DMS 273 treated with DMSO at 0.1 percent for 48 hours (cell line): ENCODE measurements around the gene ELF2.
"Not testable (repeated sequence)": the region's sequence is repeated elsewhere in the genome, so short reads cannot be mapped to it uniquely, and the experiment has no call there.

Experiments
- DNase-seq: peaks from one replicate; lab custom pipeline; 2025; lab: John Stamatoyannopoulos, UW

Gene ELF2

DNA sequence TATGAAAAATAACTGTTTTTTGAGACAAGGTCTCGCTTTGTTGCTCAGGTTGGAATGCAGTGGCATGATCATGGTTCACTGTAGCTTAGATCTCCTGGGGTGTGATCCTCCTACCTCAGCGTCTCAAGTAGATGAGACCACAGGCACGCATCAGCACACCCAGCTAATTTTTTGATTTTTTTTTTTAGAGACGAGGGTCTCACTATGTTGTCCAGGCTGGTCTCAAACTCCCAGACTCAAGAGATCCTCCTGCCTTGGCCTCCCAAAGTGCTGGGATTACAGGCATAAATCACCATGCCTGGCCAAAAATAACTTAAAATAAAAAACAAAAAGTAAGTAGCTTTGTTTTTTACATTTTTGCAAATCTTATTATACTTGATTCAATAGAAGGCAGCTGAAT is 98.1 kb downstream of the ELF2 start:
- DNase-seq, result no peak

DNA sequence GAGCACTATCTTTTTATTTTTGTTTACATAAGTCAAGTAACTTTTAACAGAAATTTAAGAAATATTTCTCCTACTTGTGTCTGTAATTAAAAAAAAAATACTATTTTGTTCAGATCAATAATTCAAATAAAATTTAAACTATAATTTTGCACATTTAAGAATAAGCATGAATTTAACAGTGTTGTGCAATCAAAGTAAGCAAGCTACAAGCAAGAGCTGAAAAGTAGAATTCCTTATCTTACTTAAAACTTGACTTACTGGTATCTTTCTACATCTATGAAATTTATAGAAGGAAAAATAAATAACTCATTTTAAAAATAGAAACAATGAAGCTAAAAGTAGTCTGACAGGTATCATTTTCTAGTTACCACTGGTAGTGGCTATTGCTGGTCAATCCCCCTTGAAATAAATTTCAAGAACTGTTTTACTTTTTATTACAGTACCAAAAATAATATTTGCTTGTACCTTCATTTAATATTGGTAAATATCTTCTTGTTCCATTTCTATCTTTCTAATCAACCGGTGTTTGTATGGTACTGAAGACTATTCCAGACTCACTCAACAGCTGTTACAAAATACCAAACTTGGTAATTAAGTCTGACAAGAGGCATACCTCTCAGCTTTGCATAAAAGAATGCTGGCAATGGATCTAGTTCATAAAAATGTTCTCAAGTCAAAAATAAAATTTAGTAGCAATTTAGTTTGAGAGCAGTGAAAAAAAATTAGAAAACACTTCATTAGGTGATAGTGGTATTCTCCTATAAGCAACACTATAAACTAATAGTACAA is 99.3 kb downstream of the ELF2 start:
- DNase-seq, result no peak

DNA sequence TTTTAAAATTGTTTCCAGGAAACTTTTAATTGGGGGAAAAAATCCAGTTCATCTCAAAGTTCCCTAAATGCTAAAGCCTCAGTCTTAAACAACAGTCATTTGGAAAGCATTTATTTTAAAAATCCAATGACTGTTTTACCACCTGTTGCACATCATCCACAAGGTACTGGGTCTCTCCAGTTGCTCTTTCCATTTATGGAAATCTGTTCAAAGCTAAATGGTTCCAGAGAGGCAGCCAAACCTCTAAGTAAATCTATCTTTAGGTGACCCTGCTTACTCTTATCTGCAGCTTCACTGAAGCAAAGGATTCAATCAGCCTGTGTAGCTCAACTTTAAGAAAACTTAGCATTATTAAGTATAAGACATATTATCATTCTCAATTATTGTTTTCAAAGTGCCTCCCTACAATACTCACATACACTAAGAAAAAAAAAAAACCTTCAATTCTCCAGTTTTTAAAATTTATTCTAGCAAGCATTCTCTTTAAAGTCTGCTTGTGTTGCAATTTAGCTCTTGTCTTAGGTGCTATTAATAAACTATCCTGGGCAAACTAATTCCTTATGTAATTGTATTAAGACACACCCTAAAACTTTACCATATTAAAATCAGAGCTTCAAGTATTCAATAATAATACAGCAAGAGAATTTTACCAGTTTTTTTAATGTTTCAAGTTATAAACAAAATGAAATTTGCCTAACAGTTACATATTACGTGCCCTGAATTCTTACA is 100.8 kb downstream of the ELF2 start:
- DNase-seq, result no peak

DNA sequence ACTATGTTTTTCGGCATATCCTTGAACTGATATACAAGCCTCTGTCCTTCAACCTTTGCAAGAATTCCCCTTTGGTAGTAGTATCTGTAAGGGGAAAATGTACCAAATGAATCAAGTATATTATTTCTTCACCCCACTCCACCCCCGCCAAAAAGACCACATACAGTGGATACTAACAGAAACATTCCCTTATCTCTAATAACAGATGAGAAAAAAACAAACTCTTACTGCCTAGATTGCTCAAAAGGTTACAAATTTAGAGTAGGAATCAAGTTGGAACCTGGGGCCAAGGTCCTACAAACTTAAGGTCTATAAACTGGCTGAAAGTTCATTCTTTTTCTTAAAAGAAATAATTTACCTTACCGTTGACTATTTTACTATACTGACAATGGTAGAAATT is 116.4 kb downstream of the ELF2 start:
- DNase-seq, result no peak

DNA sequence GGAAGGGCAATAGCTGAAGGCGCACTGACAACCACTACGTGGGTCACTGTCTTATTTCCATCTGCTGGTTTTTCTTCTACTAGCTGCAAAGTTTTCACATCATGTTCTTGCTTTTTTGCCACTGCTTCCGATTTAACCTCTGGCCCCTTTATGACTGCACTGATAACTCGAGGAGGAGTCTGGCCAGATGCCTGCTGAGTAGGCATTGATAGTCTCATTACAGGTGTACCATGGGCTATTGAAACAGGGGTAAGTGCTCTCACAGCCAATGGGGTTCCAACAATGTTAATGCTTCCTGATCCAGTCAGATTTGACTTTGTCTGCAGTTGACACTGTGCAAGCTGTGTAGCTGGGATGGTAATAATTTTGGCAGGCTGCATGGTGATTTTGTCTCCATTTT is 118.0 kb downstream of the ELF2 start:
- not testable (repeated sequence) for DNase-seq

DNA sequence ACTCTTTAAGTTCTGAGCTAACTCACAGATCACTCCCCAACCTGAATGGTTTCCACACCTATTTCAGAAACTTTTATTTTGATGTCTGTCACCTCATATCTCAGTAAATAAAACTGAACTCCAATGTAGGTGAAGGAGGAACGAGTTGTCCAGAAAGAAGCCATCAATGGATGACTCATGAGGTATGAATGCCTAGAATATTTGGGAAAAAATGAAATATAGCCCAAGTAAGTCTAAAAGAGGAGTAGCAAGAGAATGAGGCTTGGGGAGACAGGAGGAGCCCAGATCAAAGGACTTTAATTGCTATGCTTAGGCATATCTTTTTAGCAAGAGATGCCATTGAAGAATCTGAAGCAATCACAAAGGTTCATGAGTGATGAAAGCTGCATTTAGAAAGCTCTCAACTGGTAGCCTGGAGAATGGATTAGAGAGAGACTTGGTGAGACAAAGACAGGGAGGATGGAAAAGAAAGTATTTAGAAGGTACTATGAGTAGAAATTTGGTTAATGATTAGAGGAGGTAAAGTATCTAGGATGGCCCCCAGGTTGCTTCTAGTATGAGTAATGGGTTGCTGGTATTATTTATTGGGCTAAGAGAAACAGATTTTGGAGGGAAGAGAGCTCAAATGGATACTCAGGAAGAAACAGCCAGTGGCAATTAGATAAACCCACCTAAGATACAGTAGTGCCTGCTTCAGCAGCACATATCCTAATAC is 122.1 kb downstream of the ELF2 start:
- DNase-seq, result no peak

DNA sequence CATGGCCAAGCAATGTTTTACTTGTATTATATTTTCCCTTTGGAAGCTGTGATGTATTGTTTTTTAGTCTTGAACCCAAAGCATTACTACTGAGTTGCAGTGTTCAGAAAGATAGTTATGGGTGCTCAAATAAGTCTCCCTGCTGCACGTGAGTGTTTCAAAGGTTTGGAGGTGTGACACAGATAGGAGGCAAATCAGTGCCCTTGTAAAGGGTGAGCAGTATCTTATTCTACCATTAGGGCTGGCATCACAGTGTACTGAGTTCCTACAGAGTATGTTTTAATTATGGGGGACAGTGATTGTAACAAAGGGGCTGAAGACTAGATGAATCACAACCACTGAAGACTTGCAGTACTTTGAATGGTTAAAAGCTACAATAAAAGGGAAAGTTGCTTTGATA is 123.1 kb downstream of the ELF2 start:
- no peak for DNase-seq

DNA sequence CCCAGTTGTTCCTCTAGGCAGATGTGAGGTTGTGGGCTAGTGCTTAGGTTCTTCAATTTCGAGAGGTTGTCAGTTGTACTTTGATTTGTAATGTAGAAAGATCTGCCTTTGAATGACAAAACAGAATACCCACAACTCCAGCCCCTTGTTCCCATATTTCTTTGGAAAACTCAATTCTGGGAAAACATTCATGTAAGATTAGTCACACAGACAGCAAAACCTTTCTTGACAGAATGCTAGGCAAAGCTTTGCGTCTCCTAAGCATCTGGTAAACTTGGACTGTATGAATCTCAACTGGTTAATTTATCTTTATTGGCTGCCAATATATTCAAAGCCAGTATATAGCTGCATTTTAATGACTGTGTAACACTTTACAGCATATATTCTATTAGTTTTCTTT is 126.6 kb downstream of the ELF2 start:
- no peak for DNase-seq

DNA sequence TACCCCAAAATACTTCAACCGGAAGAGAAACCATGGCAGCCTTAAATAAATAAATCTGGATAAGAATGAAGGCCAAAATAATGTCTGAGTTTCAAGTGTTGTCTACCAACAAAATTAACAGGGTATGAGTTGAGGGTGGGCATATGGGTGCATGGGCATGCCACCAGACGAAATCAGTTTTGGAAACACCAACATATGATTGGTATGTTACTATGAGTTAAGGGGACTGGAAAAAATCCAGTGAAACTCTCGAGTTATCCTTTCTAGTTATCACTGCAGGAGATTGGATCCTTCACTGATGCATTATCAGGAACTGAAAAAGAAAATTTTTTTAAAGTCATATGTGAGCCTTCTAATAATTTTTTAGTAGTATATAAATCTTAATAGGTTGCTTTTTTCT is 129.0 kb downstream of the ELF2 start:
- DNase-seq, result no peak

DNA sequence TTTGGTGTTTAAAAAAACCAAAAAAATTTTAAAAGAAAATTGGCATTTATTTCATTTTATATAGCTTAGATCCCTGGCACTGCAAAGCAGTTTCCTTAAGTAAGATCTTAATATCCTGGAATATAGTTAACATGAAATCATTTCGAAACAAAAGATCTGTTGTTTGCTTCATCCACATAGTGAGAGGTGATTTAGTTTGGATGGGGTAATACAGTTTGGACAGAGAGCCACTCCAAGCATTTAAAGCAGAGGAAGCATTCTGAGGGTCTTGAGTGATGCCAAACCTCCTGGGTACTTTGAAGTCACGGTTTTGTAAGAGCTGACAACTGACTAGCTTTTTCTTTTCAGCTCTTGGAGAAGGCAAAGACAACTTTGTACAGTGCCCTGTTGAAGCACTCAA is 132.7 kb downstream of the ELF2 start:
- DNase-seq, result no peak

DNA sequence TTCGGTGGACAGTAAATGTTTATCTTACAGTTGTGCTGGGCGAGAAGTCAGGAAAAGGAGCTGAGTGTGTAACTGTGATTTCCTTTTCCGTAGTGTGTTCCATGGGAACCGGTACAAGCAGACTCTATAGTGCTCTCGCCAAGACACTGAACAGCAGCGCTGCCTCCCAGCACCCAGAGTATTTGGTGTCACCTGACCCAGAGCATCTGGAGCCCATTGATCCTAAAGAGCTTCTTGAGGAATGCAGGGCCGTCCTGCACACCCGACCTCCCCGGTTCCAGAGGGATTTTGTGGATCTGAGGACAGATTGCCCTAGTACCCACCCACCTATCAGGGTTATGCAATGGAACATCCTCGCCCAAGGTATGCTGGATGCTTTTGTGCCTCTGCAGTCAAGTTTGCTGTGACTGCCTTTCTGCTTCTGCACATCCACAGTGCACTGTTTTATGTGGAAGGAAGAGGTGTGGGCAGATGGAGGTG is 134.0 kb downstream of the ELF2 start:
- no peak for DNase-seq

DNA sequence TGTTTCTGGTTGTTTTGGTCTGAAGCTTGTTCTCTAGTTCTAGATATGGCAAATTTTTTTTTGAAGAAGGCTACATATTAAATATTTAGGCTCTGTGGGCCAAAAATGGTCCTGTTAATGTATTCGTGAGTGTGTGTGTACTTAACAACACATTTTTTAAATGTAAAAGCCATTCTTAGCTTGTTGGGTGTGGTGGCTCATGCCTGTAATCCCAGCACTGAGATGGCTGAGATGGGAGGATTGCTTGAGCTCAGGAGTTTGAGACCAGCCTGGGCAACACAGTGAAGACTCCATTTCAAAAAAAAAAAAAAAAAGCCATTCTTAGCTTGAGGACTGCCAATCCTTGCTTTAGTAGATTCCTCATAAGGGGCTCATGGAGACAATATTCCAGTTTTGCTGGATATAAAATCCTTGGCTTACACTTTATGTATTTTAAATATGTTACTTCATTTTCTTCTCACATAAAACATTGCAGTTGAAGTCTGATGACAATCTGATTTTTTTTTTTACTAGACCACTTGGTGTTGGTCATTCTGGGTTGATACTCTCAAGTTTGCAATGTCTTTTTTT is 138.1 kb downstream of the ELF2 start:
- no peak for DNase-seq

DNA sequence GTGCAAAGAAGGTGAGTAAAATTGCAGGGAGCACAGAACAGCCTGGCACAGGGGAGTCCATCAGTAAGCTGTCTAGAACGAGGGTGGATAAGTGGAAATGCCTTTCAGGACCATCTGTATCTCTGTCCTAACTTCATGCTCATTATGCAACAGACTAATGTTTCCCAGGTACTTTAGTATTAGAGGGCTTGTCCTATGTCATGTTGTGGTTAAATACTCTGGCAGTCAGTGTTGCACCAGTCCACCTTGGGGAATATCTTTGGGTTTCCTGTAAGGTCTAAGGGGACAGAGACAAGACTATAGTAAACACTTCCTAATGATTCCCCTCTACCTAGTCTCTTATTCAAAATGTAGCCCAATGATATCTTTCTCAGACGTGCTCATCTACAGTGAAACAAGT is 140.1 kb downstream of the ELF2 start:
- no peak for DNase-seq

DNA sequence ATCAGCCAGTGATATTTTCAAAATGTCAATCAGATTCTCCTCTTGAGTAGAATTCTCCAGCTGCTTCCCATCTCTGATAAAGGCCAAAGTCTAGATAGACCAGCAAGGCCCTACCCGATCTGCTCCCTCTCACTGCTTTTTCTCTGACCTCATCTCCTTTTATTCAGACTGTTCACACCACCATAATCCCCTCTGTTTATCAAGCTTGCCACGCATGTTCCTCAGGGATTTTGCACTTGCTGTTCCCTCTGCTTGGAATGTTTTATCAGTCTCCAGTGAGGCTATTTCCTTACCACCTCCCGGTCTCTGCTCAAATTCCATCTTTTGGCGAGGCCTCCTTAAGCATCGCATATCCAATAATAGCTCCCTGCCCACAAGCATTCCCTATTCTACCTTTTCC is 141.4 kb downstream of the ELF2 start:
- DNase-seq, result no peak

DNA sequence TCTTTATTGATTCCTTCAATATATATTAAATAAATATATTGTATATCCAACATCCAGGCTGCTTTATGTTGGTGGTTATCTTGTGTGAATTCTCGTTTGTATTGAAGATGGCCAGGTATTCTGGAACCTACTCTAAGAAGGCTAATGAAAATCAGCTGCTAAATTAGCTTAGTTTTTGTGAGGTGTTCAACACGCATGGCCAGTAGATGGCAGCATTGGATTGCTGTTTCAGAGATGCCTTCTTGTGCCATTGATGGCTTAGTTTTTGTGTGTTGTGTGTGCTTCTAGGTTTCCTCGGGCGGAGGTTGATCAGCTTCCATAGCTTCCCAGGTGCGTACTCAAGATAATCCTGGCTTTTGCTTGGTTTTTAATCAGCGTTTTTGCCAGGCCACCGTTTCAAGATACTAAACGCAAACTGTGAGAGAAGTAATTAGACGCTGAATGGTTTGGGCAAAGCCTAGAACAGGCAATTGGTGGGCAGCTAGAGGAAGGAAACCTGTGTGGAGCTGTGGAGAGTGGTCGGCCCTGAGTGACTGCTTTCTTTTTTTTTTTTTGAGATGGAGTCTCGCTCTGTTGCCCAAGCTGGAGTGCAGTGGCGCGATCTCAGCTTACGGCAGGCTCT is 146.3 kb downstream of the ELF2 start:
- DNase-seq, result no peak

DNA sequence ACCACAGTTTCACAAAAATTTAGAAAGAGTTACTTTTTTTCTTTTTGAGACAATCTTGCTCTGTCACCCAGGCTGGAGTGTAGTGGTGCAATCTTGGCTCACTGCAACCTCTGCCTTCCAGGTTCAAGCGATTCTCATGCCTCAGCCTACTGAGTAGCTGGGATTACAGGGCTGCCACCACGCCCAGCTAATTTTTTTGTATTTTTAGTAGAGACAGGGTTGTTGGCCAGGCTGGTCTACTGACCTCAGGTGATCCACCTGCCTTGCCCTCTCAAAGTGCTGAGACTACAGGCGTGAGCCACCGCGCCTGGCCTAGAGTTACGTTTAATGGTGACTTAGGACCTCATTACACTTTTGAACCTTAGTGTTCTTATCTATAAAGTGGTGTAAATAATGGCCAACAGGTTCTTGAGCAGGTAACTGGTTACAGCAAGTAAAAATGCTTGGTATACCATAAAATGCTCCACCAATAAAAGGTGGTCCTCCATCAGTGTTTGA is 147.1 kb downstream of the ELF2 start:
- DNase-seq, result not testable (repeated sequence)

DNA sequence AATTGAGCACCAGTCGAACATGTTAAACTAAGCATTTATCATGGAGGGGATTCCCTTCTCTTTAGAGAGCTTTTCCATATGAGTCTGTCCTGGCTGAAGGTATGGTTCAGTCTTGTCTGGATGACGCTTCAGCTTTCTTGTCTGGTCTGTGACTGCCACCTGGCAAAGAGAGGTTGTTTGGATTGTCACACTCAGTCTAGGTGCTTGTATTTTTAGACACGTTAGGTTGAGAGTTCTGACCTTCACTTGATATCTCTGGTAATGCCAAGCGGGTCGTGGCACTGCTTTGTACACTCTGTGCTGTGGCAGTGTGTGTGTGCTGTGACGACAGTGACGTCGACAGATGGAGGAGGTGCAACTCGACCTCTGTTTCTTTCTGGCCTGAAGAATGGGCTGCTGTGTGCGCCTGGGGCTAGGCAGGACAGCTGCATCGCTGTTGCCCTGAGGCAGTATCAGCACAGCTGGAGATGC is 148.8 kb downstream of the ELF2 start:
- DNase-seq, result no peak

DNA sequence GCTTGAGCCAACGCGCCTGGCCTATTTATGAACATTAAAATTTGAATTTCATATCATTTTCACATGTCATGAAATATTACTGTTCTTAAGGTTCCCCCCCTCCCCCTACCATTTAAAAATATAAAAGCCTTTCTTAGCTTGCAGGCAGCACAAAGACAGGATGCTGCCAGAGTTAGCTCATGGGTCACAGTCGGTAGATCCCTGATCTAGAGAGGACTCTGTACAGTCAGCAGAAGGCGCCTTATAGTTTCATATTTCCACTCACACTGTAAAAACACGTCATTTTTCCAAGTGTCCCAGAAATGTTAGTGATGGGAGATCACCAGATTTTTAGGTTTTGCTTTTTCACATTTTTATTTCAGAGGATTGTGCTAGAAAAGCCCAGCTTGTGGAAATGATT is 149.2 kb downstream of the ELF2 start:
- no peak for DNase-seq

DNA sequence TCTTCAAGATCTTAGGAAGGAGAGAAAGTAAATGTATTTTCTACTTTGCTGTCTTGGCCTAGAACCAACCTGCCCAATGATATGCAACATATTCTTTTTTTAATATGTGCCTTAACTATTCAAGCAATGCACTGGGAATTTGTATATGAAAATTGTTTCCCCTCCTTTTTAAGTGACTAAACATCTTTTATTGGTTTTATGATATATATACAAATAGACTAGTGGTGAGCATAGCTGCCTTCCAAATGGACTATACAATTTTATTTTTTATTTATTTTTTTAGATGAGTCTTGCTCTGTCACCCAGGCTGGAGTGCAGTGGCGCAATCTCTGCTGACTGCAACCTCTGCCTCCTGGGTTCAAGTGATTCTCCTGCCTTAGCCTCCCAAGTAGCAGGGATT is 151.2 kb downstream of the ELF2 start:
- no peak for DNase-seq

DNA sequence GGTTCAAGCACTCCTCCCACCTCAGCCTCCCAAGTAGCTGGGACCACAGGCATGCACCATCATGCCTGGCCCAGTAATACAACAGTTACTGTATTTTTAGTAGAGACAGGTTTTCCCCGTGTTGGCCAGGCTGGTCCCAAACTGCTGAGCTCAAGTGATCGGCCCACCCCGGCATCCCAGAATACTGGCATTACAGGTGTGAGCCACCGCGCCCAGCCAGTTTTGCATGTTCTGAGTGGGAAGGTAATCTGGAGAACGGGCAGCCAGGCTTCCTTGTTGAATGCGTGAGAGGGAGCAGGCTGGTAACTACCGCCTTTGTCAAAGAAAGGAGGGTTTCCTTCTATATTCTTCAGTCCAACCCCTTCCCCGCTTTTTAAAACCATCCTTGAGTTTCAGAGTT is 152.3 kb downstream of the ELF2 start:
- no peak for DNase-seq

DNA sequence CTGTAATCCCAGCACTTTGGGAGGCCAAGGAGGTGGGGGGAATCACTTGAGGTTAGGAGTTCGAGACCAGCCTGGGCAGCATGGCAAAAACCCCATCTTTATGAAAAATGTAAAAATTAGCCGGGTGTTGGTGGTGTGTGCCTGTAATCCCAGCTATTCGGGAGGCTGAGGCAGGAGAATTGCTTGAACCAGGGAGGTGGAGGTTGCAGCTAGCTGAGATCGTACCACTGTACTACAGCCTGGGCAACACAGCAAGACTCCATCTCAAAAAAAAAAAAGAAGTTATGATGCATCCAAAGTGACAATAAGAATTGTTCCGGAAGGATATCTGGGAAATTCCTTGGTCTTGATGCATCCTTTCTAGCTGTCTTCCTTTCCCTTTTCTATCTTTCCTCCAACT is 154.2 kb downstream of the ELF2 start:
- no peak for DNase-seq

DNA sequence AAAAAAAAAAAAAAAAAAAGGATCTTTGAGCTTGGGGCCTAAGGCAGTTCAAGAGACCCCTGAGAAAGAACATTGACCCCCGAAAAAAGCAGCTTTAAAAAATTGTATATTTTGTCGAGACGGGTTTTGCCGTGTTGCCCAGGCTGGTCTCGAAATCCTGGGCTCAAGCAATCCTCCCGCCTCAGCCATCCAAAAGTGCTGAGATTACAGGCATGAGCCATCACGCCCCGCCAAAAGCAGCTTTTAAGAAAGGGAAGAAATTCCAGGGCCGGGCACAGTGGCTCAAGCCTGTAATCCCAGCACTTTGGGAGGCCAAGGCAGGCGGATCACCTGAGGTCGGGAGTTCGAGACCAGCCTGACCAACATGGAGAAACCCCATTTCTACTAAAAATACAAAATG is 155.9 kb downstream of the ELF2 start:
- DNase-seq, result not testable (repeated sequence)
